GM12892 (cell line): ENCODE data around the gene WDFY3.
"Not testable (repeated sequence)": the region's sequence is repeated elsewhere in the genome, so short reads cannot be mapped to it uniquely, and the experiment has no call there.

Experiments used
- DNase-seq: peaks from one replicate; pipeline ENCODE4 v3.0.0; 2011; ENCODE audit not compliant: insufficient read length
- FAIRE-seq: peaks from 2 replicates; lab custom pipeline; 2011; peaks lifted over from hg19 to GRCh38; lab: Jason Lieb, UNC
- POLR2A ChIP-seq: IDR thresholded peaks from 2 replicates; pipeline ENCODE4 v1.6.1; 2011; ENCODE audit warnings: low read depth, low read length, control low read depth
- POLR2AphosphoS5 ChIP-seq: IDR thresholded peaks from 2 replicates; pipeline ENCODE4 v1.6.1; 2011; ENCODE audit warnings: low read depth, low read length, control low read depth
- TAF1 ChIP-seq: IDR thresholded peaks from 2 replicates; pipeline ENCODE4 v1.6.1; 2011; ENCODE audit warnings: low read depth, mild to moderate bottlenecking, control low read depth, low read length, borderline replicate concordance

Gene WDFY3

GRCh38 chr4:84677995-84678394 lies 288.5 kb downstream of the WDFY3 start:
- DNase-seq, result no peak
- no peak for TF ChIP-seq TAF1
- no peak for TF ChIP-seq POLR2A
- no peak for TF ChIP-seq POLR2AphosphoS5
- FAIRE-seq, result no peak

GRCh38 chr4:84677093-84677492 lies 289.4 kb downstream of the WDFY3 start:
- DNase-seq (no peak), FAIRE-seq (no peak)
- TF ChIP-seq TAF1 (no peak), POLR2AphosphoS5 (no peak), POLR2A (no peak)

DNA sequence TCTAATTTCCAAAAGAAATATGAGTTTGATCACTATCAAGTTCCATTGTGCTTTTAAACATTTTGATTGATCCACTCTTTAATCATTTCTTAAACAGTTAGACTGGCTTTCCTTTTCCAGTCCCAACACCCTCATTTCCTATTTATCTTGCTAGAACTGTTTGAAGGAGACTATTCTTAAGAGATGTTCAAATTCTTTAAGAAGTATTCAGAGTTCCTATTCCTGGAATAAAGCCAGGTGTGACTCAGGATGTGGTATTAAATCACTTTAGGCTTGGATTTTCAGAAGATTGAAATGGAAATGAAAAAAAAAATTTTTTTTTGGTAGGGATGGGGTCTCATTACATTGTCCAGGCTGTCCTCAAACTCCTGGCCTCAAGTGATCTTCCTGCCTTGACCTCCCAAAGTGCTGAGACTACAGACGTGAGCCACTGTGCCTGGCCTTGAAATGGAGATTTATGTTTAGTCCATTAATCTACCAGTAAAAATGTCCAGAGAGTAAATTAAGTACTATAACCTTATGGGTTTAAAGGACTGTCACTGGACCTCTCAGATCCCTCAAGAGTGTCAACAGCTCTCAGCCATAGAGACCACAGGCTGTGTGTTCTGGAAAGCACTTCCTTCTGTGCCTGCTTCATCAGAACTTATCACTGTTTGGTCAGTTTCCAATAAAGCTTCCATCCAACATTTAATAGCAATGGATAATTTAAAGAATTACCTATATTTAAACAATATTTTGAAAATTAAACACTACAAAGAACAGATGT lies 292.8 kb downstream of the WDFY3 start:
- DNase-seq, result no peak
- TF ChIP-seq POLR2AphosphoS5, result no peak
- TF ChIP-seq TAF1, result no peak
- no peak for TF ChIP-seq POLR2A
- no peak for FAIRE-seq

GRCh38 chr4:84672177-84672576 lies 294.3 kb downstream of the WDFY3 start:
- FAIRE-seq, result no peak
- no peak for TF ChIP-seq TAF1
- no peak for TF ChIP-seq POLR2AphosphoS5
- no peak for DNase-seq

DNA sequence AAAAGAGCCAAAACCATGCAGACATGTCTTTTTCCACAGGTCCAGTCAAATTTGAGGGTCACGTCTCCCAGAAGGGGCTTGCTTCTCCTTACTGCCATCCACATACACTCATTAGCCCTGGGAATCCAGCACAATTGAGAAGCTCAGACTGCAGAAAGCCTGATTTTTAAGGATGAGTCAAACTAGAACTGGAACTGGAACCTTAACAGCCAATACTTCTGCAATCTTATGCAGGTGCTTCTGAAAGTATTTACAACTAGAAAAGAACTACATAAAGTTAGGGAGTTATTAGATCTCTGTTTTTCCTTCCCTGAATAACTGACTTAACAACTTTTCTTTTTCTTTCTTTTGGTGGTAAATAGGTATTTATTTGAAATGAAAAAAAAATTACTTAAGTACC lies 297.3 kb downstream of the WDFY3 start:
- TF ChIP-seq TAF1 (no peak), POLR2AphosphoS5 (no peak)
- FAIRE-seq, result no peak

GRCh38 chr4:84666439-84666838 lies 300.1 kb downstream of the WDFY3 start:
- TF ChIP-seq TAF1 (no peak), POLR2A (no peak), POLR2AphosphoS5 (no peak)
- DNase-seq (no peak), FAIRE-seq (no peak)

More for the DNA sequence above, 297.3 kb downstream of the WDFY3 start:
- no peak for DNase-seq

GRCh38 chr4:84664767-84665166 lies 301.7 kb downstream of the WDFY3 start:
- FAIRE-seq, DNase-seq: not testable (repeated sequence)

- no peak for FAIRE-seq
- TF ChIP-seq POLR2AphosphoS5, result no peak
- no peak for TF ChIP-seq POLR2A
- TF ChIP-seq TAF1, result no peak
- DNase-seq, result no peak
Measured at GRCh38 chr4:84661191-84661939, 305.1 kb downstream of the WDFY3 start.

DNA sequence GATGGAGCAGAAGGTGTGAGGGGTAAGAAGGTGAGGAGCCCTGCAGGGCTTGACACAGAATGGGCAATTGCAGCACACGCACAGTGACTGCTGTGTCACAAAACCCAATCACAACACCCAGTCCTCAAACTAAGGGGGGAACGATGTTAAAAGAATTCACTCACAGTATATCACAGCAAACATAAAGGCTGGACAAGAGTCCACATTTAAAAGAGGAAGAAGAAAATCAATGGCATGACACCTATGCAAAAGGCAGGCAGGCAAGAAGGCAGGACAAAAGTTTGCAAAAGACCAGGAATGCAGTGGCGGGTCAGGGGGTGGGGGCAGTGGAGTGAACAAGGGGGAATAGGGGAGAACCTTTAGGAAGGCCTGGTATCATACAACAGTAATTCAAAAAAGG lies 305.9 kb downstream of the WDFY3 start:
- DNase-seq, result no peak
- TF ChIP-seq TAF1, result no peak
- no peak for TF ChIP-seq POLR2AphosphoS5
- TF ChIP-seq POLR2A, result no peak
- FAIRE-seq, result no peak

- no peak for DNase-seq
- TF ChIP-seq TAF1 (no peak), POLR2AphosphoS5 (no peak), POLR2A (no peak)
- FAIRE-seq, result no peak
Measured at GRCh38 chr4:84652478-84652877, 314.0 kb downstream of the WDFY3 start.

DNA sequence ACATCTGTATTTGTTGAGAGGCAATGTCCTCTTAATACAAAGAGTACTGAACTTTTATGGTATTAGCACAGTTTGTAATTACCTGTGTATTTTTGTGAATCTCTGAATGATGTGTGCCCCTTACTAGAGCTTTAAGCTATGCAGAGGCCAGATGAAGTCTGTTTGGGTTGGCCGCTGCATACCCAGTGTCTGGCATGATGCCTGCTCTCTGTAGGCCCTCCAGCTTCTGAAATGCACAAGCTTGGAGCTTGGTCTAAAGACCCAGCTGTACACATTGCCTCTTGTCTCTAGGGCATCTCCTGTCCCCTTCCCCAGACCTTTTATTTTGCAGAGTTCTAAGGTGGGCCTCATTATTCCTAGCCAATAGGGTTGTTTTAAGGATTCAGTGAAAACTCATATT lies 315.0 kb downstream of the WDFY3 start:
- TF ChIP-seq POLR2A (no peak), TAF1 (no peak)
- FAIRE-seq (no peak), DNase-seq (no peak)

GRCh38 chr4:84648863-84649647 lies 317.4 kb downstream of the WDFY3 start:
- FAIRE-seq (no peak), DNase-seq (no peak)
- TF ChIP-seq POLR2AphosphoS5 (no peak), TAF1 (no peak), POLR2A (no peak)

- DNase-seq (no peak), FAIRE-seq (no peak)
- TF ChIP-seq POLR2A (no peak), TAF1 (no peak), POLR2AphosphoS5 (no peak)
Measured at GRCh38 chr4:84648178-84648577, 318.3 kb downstream of the WDFY3 start.
